SK-N-DZ (cell line): ENCODE data around the gene SARM1. TPM values are rescaled to one million over a fixed set of nuclear protein-coding genes. Genes with fewer than 3 reads are reported as not detected.
"Not testable (repeated sequence)": the region's sequence is repeated elsewhere in the genome, so short reads cannot be mapped to it uniquely, and the experiment has no call there.

Source experiments
- DNase-seq: peaks from one replicate; pipeline ENCODE4 v3.0.0-alpha.2; 2015; ENCODE audit warnings: low spot score
- polyA plus RNA-seq, 2 experiments: library from polyadenylated mRNA; depleted of rRNA; stranded (reverse); fragments of >200 nt; gene quantifications; 2 replicates each; pipeline ENCODE4 v1.2.3, GENCODE V29; 2014

Gene SARM1
- polyA plus RNA-seq (2014; cell fraction: cytosol; rRNA removed), result 49.9 and 50.4 TPM in 2 replicates
- polyA plus RNA-seq (2014; cell fraction: nucleus; rRNA removed), result 54.6 and 60.5 TPM in 2 replicates

DNA sequence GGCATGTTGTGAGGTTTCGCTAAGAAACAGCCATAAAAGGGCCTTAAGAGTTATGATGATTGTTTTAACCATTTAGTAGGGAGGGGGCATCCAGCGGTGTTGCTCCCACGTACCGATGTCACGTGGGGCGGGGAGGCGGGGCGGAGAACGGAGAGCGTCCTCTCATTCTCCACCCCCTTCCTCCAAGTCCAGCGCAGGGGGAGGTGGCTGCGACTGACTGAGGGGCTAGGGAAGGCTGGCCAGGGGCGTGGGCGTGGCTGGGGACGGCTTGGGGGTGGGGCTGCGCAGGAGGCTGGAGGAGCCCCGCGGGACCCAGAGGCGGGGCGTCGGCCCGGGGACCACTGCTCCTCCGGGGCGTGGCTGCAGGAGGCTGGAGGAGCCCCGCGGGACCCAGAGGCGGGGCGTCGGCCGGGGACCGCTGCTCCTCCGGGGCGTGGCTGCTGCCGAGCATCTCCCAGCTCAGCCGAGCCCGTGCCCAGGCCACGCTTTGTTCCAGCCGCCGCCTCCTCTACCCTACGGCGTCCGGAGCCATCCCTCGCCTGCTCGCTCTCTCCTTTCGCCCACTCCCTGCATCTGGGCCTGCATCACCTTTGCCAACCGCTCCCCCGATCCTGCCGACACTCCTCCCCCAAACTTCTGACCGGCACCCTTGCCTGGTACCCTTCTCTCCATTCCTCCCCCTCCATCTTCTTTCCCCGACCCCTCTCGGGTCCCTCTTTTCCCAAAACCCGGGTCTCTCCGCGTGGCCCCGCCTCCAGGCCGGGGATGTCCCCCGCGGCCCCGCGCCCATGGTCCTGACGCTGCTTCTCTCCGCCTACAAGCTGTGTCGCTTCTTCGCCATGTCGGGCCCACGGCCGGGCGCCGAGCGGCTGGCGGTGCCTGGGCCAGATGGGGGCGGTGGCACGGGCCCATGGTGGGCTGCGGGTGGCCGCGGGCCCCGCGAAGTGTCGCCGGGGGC is at the start of gene SARM1:
TSS of gene SARM1 (plus strand) at position 450 of the 958 bp plus-strand sequence. CDS start at position 789, 339 bp downstream.
- peak; percentile 97 for DNase-seq

DNA sequence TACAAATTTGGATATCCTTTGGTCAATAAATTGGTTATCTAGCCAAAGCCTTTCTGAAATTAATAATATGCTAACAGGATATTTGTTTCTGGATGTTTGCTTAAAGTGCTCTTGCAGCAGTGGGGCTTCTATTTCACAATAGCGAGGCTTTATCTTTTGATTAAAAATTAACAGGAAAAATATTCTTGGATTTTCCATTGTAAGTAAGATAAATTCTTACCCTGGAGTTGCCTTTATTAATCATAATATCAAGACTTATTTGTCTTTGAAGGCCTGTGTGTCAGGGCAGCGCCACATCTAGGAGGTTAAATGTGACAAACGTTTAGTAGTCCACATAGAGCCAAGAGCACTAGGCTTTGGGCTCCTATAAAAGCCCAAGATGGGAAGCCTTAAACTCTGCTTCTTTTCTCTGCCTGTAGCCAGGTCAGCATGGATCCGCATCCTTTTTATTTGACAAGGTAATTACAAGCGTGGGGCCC is 47.2 kb upstream of the SARM1 start:
- no peak for DNase-seq

DNA sequence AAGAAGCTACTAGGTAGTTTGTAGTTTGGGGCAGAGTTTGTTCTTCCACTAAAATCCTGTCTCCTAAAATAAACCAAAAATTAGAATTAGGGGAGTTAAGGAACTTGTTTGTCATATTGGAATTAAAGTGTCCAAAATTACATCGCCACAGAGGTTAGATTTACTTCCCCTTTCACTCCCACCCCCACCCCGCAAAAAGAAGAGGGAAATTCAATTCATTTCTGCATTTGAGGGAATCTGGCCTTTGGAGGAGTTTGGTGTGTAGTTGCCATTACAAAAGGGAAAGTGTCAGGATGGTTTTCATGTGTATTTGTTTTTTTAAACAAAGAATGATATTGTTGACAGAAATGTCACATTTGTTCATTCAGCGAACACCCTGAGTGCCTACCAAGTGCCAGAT is 46.7 kb upstream of the SARM1 start:
- DNase-seq, result no peak

DNA sequence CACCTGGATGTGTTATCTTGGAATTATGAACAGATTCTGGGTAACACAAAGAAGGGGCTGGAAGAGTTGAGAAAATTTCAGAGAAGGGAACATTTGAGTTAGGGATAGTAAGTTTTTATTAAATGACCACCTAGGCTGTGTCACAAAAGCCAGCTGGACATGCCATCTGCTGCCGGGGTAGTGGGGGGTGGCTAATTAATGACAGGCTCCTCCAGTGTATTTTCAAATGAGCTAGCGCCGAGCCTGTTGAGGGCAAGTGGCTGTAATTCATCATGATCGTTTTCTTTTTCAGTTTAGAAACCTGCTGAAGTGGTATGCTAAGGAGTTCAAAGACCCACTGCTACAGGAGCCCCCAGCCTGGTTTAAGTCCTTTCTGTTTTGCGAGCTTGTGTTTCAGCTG is 46.3 kb upstream of the SARM1 start:
- no peak for DNase-seq

DNA sequence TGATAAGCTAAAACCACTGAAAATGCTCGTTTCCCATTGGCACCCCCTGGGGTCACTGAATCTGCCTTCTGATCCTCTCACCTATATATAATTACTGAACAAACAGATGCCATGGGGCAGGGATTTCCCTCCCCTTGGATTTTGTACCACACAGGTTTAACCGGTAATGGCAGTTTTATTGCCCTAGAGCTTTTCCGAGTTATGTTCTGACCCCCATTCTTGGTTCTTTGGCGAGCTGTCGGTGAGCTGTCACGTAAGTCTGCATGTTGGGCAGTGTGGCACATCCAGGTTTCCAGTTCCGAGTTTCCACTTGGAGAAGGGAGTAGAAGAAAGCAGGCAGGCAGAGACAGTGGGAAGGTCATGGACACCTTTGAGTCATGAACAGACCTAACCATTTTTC is 45.4 kb upstream of the SARM1 start:
- no peak for DNase-seq

DNA sequence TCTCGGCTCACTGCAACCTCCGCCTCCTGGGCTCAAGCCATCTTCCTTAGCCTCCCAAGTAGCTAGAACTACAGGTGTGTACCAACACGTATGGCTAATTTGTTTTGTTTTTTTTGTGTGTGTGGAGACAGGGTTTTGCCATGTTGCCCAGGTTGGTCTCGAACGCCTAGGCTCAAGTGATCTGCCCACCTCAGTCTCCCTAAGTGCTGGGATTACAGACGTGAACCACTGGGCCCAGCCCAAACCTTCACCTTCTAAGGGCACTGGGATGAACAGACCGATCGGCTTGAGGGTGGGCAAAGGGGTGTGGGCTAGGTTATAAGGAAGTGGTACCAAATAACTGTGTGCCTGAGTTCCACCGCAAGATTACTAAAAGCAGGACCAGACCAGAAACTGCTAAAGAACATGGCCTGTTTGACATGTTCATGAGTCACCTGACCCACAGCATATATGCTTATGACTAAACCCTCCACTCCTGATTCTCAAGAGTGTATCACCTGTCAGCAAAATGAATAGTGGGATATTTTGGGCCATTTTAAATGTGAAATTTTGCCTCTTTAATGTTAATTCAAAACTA is 44.4 kb upstream of the SARM1 start:
- DNase-seq, result no peak

DNA sequence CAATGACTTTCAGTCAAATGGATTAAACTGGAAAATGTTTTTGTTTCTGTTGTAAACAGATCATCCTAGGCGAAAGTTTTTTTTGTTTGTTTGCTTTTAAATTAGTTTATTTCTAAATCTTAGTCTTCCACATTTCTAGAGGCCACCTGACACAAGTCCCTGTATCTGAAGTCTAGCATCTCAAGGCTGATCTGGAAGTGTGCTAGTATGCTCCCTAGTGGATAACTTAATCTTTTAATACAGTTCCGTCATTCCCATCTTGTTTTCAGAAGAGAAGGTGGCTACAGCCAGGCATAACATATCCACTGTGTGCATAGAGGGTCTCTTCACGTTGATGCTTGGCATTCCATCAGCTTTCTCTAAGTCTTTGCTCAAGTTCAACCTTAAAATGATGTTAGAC is 43.8 kb upstream of the SARM1 start:
- DNase-seq, result no peak

DNA sequence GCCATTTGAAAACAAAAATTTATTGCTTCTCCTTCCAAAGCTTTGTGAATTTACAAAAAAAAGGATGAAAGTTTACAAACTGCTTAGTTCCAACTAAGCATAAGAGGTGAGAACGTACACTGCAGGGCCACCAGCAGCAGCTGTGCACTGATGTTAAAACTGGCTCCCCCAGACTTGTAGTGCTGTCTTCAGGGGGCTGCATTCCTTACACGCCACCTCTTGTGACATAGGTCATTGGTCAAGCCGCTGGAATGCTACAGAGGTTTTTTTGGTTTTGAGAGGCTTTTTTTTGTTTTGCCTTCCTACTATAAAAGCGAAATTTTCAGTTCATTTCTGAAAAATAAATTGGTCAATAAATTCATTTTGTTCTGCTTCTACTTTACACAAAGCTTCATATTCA is 43.2 kb upstream of the SARM1 start:
- no peak for DNase-seq

DNA sequence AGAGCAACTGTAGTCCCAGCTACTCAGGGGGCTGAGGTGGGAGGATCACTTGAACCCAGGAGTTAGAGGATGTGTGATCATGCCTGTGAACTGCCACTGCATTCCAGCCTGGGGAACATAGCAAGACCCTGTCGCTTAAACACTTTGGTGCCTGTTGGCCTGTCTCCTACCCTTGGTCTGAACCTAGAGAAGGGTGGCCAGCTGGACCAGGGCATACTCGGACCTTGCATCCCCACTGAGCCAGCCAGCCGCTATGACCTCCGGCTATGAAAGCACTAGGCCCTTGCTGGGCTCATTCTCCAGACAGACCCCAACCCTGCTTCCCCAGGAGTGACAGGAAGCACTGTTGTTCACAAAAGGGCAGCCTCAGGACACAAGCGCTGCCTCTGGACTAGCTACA is 40.8 kb upstream of the SARM1 start:
- no peak for DNase-seq

DNA sequence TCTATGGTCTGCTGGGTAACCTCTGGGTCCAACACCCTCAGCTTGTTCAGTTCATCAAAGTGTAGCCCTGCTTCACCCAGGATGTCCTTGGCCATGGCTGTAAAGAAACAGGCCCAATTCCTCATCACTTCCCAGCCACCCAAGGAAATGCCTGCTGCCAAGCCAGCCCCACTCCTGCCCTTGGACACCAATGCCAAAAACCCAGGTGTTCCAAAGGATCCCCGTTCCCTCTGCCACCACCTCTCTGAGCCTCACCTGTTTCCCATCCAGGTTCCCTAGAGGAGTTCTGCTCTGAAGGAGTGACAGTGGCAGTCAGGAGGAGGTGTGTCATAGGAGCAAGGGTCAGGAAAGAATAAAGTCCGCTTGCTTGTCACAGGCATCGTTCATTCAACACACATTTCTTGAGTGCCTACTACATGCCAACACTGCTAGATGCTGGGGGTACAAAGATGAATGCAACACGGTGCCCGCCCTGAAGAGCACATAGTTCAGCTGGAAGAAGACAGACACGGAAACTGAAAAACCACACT is 39.5 kb upstream of the SARM1 start:
- DNase-seq, result no peak

DNA sequence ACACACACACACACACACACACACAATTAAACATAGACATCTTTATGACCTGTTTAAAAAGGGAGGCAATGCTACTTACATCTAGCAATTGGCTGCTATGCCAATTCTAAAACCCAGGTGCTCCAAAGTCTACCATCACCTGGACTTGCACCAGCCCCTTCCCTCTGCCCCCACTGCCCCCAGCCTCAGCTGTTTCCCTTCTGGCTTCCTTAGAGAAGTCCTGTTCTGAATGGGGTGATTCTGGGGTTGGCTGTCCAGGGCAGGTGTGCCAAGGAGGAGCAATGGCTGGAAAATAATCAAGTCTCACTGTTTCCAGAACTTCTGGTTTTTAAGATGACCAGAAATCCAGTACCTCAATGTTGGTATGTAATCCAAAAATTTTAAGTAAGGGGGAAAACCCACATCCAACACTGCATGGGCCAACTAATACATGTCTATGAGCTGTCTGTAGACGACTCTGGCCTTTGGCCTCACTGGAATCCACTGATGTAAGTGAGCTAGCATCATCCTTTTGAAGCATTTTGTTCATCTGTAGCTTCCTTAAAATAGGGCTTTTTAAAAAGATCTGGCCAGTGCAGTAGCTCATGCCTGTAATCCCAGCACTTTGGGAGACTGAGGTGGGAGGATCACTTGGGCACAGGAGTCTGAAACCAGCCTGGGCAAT is 38.3 kb upstream of the SARM1 start:
- DNase-seq, result no peak

DNA sequence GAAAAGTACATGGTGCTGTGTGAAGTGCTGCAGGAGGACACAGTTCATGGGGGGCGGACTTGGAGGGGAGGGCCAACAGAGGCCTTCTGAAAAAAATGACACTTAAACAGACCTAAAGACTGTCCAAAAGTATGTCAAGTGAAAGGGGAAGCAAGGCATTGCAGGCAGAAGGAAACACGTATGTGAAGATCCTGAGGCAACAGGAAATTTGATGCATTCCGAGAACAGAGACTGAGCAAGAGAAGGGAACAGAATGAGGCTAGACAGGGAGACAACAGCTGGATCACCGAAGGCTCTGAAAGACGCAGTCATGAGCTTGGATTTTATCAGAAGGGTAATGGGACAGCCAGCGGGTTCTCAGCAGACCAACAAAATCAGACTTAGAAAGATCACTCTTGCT is 37.3 kb upstream of the SARM1 start:
- DNase-seq, result no peak

DNA sequence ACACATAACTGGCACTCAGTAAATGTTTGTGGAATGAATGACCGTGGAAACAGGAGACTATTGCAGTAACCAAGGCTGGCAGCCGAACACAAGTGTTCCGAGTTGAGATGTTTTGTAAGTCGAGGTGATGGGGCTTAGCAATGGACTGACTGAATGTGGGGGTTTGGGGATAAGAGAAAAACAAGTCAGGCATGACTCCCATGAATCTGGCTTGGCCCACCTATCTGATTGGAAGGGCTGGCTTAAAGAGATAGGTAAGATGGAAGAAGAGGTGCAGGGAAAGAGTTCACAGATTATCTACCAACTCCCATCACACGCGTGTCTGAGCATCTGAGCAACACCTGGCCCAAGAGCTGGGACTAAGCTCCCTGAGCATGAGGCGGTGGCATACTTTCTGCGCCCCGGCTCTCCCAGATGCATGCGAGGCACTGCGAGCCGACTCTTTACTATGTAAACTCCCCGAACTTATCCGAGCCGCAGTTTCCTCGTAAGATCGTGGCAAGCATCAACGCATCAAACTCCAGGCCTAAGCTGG is 36.8 kb upstream of the SARM1 start:
- DNase-seq, result no peak

DNA sequence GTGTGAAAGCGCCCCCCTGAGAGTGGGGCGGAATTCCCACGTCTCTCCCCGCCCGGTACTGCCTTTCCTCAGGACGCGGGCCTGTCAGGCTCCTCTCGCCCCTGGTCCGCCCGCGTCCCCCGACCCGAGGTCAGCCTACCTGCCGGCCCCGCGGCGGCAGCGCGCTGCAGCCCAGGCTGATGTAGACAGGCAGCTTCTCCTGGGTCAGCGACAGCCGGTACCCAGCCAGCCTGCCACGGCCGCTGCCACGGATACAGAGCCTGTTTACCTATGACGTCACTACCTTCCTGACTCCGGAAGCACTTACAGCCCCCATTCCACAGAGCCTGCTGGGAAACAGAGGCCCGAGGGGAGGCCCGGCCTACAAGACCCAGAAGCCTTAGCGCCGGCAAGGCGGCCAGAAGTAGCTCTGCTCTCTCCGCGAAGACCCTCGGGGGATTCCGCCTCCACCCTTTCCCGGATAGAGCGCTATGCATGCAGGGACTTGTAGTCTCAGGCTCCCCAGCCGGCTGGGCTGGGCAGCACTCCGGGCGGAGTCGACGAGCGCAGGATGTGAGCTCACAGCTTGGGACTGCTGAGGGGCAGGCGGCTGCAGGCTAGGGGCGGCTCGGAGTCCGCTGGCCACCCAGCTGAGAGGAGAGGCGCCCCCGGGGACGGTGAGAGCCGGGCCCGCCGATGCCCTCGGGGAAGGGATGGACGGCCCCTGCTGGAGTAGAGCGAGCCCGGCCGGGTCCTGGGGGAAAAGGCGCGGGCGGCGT is 36.1 kb upstream of the SARM1 start, which contains the start of the genes IFT20 and TNFAIP1:
TSS of gene IFT20 (minus strand) at position 272 of the 758 bp plus-strand sequence. CDS start 3,487 bp downstream, outside the sequence.
TSS of gene TNFAIP1 (plus strand) at position 561 of the 758 bp plus-strand sequence. CDS start 3,761 bp downstream, outside the sequence.
- peak; percentile 100 for DNase-seq

DNA sequence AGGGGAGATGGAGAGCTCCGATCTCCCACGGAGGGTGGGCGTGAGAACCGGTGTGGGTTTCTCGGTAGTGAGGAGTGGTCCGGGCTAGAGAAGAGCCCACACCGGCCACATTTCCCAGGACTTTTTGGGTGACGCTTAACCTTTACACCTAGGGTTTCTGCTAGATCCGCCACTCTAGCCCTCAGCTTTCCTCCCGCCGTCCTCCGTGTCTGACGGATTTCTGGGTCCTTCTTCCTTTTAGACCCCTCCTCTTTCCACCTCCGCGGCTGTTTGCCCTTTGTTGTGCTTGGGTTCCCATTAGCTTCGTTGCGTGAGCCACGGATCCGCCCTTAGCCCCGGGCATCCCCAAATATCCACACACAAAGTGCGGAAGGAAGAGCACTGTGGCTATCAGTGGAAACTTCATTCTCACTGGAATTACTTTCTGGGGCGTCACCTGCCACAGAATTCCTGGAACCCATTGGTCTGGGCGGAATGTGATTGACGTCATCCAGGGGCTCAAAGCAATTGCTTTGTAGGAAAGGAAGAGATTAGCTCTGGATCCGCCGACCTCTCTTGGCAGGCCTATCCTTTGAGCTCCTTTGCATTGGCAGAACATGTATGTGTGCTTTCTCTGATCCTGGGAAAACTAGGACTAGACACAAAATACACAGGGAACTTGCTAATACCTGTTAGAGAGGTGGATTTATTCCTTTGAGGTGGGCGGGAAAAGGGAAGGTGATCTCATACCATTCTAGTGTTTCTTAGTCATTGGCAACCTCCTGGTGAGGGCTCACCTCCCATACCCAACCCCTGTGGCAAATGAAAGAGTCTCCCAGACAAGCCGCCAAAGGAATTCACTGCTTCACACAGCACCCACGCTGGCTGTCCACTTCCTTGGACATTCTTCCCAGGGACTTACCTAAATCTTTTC is 35.3 kb upstream of the SARM1 start:
- DNase-seq, result peak; percentile 65

DNA sequence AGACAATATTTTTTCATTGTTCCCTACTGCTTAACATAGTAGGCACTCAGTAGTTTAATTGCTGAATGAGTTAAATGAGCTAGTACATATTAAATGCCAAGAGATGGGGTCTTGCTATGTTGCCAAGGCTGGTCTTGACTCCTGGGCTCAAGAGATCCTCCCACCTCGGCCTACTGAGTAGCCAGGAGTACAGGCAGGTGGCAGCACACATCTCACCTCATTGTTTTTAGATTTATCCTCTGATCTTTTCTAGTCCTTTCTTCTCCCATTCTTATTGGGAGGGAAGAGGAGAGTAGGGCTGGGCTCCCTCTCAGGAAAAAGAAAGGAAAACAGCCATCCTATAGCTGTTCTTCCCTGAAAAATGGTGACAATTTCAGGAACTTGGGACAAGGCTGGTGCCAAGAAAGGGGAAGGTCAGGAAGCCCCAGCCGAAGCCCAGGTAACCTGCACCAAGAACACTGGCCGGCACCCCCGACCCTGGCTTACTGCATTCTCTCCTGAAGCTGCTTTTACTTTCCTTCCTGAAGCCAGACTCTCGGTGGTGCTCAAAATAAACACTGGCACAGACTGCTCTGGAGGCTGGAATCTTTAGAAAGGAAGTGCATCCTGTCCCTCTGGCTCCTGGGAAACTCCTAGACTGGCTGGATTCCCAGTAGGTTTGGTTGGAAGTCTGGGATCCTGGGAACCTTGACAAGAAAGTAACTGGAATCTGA is 33.3 kb upstream of the SARM1 start:
- no peak for DNase-seq

DNA sequence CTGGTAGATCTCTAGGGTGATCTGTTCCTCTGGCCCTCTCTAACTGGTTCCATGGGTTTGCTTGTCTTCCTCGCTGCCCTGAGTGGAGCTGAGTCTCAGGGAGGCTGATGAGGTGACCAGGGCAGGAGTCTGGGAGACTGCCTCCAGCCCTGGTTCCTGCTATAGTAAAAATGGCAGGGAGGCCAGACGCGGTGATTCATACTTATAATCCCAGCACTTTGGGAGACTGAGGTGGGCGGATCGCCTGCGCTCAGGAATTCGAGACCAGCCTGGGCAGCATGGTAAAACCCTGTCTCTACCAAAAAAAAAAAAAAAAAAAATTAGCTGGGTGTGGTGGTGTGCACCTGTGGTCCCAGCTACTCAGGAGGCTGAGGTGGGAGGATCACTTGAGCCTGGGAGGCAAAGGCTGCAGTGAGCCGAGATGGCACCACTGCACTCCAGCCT is 32.7 kb upstream of the SARM1 start:
- not testable (repeated sequence) for DNase-seq

DNA sequence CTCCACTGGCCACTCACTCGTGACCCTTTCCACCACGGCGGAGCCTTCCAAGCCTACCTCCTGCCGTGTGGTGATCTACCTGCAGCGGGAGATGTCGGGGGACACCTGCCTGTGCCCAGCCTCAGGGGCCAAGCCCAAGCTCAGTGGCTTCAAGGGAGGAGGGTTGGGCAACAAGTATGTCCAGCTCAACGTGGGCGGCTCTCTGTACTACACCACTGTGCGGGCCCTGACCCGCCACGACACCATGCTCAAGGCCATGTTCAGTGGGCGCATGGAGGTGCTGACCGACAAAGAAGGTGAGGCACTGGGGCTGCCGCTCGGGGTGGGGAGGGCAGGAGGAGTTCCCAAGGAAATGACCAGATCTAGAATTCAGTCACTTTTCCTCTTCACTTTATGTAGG is 32.1 kb upstream of the SARM1 start:
- no peak for DNase-seq

DNA sequence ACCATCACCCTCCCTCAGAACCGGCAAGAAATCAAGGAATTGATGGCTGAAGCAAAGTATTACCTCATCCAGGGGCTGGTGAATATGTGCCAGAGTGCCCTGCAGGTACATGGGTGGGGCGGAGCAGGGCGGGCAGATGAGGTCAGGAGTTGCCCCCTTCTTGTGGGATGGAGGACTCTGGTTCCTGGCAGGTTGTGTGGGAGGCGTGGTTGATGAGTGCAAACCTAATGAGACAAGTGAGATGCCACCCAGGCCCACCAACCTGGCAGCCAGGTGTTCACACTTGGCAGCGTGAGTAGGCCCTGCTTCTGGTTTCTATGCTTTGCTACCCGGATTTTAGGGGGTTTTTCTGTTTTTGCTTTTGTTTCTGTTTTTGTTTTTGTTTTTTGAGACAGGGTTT is 31.1 kb upstream of the SARM1 start:
- no peak for DNase-seq
